Large intestine (tissue), 3 donors: ENCODE data around the gene TSPAN17. TPM values are rescaled to one million over a fixed set of nuclear protein-coding genes. Genes with fewer than 3 reads are reported as not detected.
A peak's percentile ranks its signal among the peaks of the same experiment; 100 is the strongest.

ENCODE experiments used
- DNase-seq, 2 donors: peaks; one replicate each; pipeline versions ENCODE4 v3.0.0 to v3.0.0-alpha.2; 2013
- H3K27ac ChIP-seq: one replicate; pipeline ENCODE4 v1.5.1; 2013; ENCODE audit warnings: low read length
- H3K27me3 ChIP-seq: 2 replicates; pipeline ENCODE4 v1.6.1; 2013; ENCODE audit warnings: low read length; ENCODE audit not compliant: control insufficient read depth, insufficient read depth
- H3K36me3 ChIP-seq: 2 replicates; pipeline ENCODE4 v1.6.1; 2013; ENCODE audit warnings: low read length; ENCODE audit not compliant: control insufficient read depth, insufficient read depth
- H3K4me1 ChIP-seq: one replicate; pipeline ENCODE4 v1.6.1; 2013; ENCODE audit warnings: low read length; ENCODE audit not compliant: control insufficient read depth, insufficient read depth
- H3K4me3 ChIP-seq: one replicate; pipeline ENCODE4 v1.5.1; 2013; ENCODE audit warnings: low read length
- H3K9me3 ChIP-seq: one replicate; pipeline ENCODE4 v1.6.1; 2013; ENCODE audit warnings: mild to moderate bottlenecking, low read depth, low read length, moderate library complexity; ENCODE audit not compliant: control insufficient read depth
- WGBS: methylation state at CpG from one replicate; pipeline ENCODE4 v1.1.5; 2013; ENCODE audit warnings: low lambda C conversion rate; ENCODE audit not compliant: insufficient coverage; 5-methylcytosine and 5-hydroxymethylcytosine counted together
- polyA plus RNA-seq: library from polyadenylated mRNA; unstranded; fragments of 120-200 nt; gene quantifications from one replicate; pipeline ENCODE4 v1.2.1, GENCODE V29; 2013

The TSPAN17 gene
- polyA plus RNA-seq, 1 donor, result 25.7 TPM

GRCh38 chr5:176609724-176610434 lies 37.4 kb upstream of the TSPAN17 start, which contains the start of gene GPRIN1:
Gene GPRIN1 (minus strand): TSS chr5:176610156. CDS start chr5:176599834, 10,322 bp downstream.
- Histone ChIP-seq H3K4me1 (no peaks in the 10 kb centered on the region), H3K4me3 (peak within 1 kb of the TSS; percentile 54), H3K27ac (no peak within 1 kb of the TSS), H3K27me3 (peaks cover 44% of the 10 kb centered on the region), H3K9me3 (no peaks in the 10 kb centered on the region), H3K36me3 (no peaks in the 10 kb centered on the region)
- WGBS, result no CpG with 5 or more reads among the region's 101 CpGs
- DNase-seq, result peak in 1 of 2 donors; percentile 54

GRCh38 chr5:176610435-176610773 lies 36.9 kb upstream of the TSPAN17 start:
- H3K27me3 ChIP-seq, result peaks cover 45% of the 10 kb centered on the region
- no CpG with 5 or more reads among the region's 31 CpGs for WGBS

GRCh38 chr5:176611435-176611834 lies 35.8 kb upstream of the TSPAN17 start:
- Histone ChIP-seq H3K9me3 (no peaks in the 10 kb centered on the region), H3K27ac (no peak overlapping the region), H3K27me3 (peaks cover 56% of the 10 kb centered on the region), H3K4me1 (no peaks in the 10 kb centered on the region), H3K36me3 (no peaks in the 10 kb centered on the region), H3K4me3 (no peak overlapping the region)
- WGBS, result 0% methylated on average over 1 of the region's 10 CpGs
- peak; percentile 50 to 58 for DNase-seq

More at GRCh38 chr5:176610435-176610773, 36.9 kb upstream of the TSPAN17 start:
- DNase-seq, result no peak
- no peaks in the 10 kb centered on the region for H3K4me1 ChIP-seq
- H3K36me3 ChIP-seq, result no peaks in the 10 kb centered on the region
- H3K4me3 ChIP-seq, result peak overlapping the region; percentile 54
- no peak overlapping the region for H3K27ac ChIP-seq
- H3K9me3 ChIP-seq, result no peaks in the 10 kb centered on the region

GRCh38 chr5:176612008-176612407 lies 35.3 kb upstream of the TSPAN17 start:
- WGBS, result no CpG with 5 or more reads among the region's 6 CpGs

GRCh38 chr5:176612855-176613254 lies 34.4 kb upstream of the TSPAN17 start:
- DNase-seq, result no peak
- H3K36me3 ChIP-seq, result no peaks in the 10 kb centered on the region
- no peaks in the 10 kb centered on the region for H3K9me3 ChIP-seq
- H3K4me3 ChIP-seq, result no peak overlapping the region
- peaks cover 69% of the 10 kb centered on the region for H3K27me3 ChIP-seq
- H3K4me1 ChIP-seq, result no peaks in the 10 kb centered on the region
- no peak overlapping the region for H3K27ac ChIP-seq
- no CpG with 5 or more reads among the region's 2 CpGs for WGBS

More at GRCh38 chr5:176612008-176612407, 35.3 kb upstream of the TSPAN17 start:
- H3K4me3 ChIP-seq, result no peak overlapping the region
- no peak overlapping the region for H3K27ac ChIP-seq
- H3K9me3 ChIP-seq, result no peaks in the 10 kb centered on the region
- H3K4me1 ChIP-seq, result no peaks in the 10 kb centered on the region
- DNase-seq, result no peak
- no peaks in the 10 kb centered on the region for H3K36me3 ChIP-seq
- peaks cover 61% of the 10 kb centered on the region for H3K27me3 ChIP-seq

GRCh38 chr5:176614805-176615478 lies 32.3 kb upstream of the TSPAN17 start:
- Histone ChIP-seq H3K4me3 (no peak overlapping the region), H3K27ac (no peak overlapping the region), H3K9me3 (peaks cover 10% of the 10 kb centered on the region), H3K4me1 (peaks cover 10% of the 10 kb centered on the region), H3K36me3 (no peaks in the 10 kb centered on the region), H3K27me3 (peaks cover 74% of the 10 kb centered on the region)
- no peak for DNase-seq
- 80% methylated on average over 1 of the region's 8 CpGs for WGBS

GRCh38 chr5:176616511-176616910 lies 30.8 kb upstream of the TSPAN17 start:
- Histone ChIP-seq H3K9me3 (peaks cover 14% of the 10 kb centered on the region), H3K4me1 (peaks cover 15% of the 10 kb centered on the region), H3K27me3 (peaks cover 84% of the 10 kb centered on the region), H3K27ac (no peak overlapping the region), H3K36me3 (no peaks in the 10 kb centered on the region), H3K4me3 (no peak overlapping the region)
- DNase-seq, result no peak
- WGBS, result no CpG with 5 or more reads among the region's 7 CpGs

- WGBS, result no CpG with 5 or more reads among the region's 19 CpGs
- H3K36me3 ChIP-seq, result no peaks in the 10 kb centered on the region
- no peak for DNase-seq
- H3K27me3 ChIP-seq, result peaks cover 76% of the 10 kb centered on the region
- H3K4me3 ChIP-seq, result peak overlapping the region; percentile 16
- peaks cover 15% of the 10 kb centered on the region for H3K4me1 ChIP-seq
- no peak overlapping the region for H3K27ac ChIP-seq
- peaks cover 14% of the 10 kb centered on the region for H3K9me3 ChIP-seq
Measured at GRCh38 chr5:176618783-176619182, 28.5 kb upstream of the TSPAN17 start.

GRCh38 chr5:176619203-176619568 lies 28.1 kb upstream of the TSPAN17 start:
- H3K4me3 ChIP-seq, result peak overlapping the region; percentile 16
- peaks cover 80% of the 10 kb centered on the region for H3K27me3 ChIP-seq
- no CpG with 5 or more reads among the region's 31 CpGs for WGBS

GRCh38 chr5:176619569-176620332 lies 27.5 kb upstream of the TSPAN17 start:
- H3K36me3 ChIP-seq, result no peaks in the 10 kb centered on the region
- DNase-seq, result no peak
- no CpG with 5 or more reads among the region's 59 CpGs for WGBS
- H3K27me3 ChIP-seq, result peaks cover 83% of the 10 kb centered on the region
- H3K27ac ChIP-seq, result no peak overlapping the region
- H3K9me3 ChIP-seq, result peaks cover 14% of the 10 kb centered on the region
- H3K4me3 ChIP-seq, result no peak overlapping the region
- H3K4me1 ChIP-seq, result peaks cover 15% of the 10 kb centered on the region

More at GRCh38 chr5:176619203-176619568, 28.1 kb upstream of the TSPAN17 start:
- H3K36me3 ChIP-seq, result no peaks in the 10 kb centered on the region
- peaks cover 14% of the 10 kb centered on the region for H3K9me3 ChIP-seq
- H3K4me1 ChIP-seq, result peaks cover 15% of the 10 kb centered on the region
- no peak overlapping the region for H3K27ac ChIP-seq
- peak; percentile 78 to 83 for DNase-seq
